ENCODE results near the gene CHST15.

DNA sequence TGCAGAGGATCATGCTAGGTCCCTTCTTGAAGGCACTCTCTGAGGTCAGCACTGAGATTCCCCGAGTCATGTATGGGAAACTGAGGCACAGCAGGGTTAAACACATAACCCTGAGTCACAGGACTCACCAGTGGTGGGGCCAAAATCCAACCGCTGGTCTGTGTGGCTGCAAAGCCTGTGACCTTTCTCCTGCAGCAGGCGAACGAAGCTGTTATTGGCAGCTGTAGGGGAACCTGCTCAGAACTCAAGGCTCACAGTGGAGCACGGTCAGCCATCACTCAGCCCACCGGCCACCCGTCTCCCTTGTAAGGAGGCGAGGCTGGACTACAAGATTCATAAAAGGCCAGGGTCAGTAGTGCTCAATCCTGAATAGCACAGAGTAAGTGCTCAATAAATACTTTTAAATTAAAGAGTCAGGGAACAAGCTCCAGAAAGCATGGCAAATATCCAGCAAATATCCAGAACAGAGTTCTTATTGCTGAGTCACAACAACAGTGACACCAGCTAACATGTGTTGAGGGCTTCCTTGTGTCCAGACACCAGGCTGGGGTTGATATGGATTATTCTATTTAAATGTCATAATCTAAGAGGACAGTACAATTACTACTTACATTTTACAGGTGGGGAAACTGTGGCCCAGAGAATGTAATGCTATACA, 34.9 kb downstream of the CHST15 start:
- TF ChIP-seq, protein P1, sequence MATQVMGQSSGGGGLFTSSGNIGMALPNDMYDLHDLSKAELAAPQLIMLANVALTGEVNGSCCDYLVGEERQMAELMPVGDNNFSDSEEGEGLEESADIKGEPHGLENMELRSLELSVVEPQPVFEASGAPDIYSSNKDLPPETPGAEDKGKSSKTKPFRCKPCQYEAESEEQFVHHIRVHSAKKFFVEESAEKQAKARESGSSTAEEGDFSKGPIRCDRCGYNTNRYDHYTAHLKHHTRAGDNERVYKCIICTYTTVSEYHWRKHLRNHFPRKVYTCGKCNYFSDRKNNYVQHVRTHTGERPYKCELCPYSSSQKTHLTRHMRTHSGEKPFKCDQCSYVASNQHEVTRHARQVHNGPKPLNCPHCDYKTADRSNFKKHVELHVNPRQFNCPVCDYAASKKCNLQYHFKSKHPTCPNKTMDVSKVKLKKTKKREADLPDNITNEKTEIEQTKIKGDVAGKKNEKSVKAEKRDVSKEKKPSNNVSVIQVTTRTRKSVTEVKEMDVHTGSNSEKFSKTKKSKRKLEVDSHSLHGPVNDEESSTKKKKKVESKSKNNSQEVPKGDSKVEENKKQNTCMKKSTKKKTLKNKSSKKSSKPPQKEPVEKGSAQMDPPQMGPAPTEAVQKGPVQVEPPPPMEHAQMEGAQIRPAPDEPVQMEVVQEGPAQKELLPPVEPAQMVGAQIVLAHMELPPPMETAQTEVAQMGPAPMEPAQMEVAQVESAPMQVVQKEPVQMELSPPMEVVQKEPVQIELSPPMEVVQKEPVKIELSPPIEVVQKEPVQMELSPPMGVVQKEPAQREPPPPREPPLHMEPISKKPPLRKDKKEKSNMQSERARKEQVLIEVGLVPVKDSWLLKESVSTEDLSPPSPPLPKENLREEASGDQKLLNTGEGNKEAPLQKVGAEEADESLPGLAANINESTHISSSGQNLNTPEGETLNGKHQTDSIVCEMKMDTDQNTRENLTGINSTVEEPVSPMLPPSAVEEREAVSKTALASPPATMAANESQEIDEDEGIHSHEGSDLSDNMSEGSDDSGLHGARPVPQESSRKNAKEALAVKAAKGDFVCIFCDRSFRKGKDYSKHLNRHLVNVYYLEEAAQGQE (IDR thresholded peaks at IDR 0.05) = no peak
- TF ChIP-seq, protein P2, sequence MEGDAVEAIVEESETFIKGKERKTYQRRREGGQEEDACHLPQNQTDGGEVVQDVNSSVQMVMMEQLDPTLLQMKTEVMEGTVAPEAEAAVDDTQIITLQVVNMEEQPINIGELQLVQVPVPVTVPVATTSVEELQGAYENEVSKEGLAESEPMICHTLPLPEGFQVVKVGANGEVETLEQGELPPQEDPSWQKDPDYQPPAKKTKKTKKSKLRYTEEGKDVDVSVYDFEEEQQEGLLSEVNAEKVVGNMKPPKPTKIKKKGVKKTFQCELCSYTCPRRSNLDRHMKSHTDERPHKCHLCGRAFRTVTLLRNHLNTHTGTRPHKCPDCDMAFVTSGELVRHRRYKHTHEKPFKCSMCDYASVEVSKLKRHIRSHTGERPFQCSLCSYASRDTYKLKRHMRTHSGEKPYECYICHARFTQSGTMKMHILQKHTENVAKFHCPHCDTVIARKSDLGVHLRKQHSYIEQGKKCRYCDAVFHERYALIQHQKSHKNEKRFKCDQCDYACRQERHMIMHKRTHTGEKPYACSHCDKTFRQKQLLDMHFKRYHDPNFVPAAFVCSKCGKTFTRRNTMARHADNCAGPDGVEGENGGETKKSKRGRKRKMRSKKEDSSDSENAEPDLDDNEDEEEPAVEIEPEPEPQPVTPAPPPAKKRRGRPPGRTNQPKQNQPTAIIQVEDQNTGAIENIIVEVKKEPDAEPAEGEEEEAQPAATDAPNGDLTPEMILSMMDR (IDR thresholded peaks at IDR 0.05; ENCODE audit: low read depth, low read length, missing input control) = no peak
- no peak for TF ChIP-seq RAD21 (IDR thresholded peaks at IDR 0.05)
- TF ChIP-seq SP1 (IDR thresholded peaks at IDR 0.05) = no peak
- TF ChIP-seq JUND (IDR thresholded peaks at IDR 0.05) = no peak
- TF ChIP-seq YY1 (IDR thresholded peaks at IDR 0.05) = no peak
- TF ChIP-seq GABPA (IDR thresholded peaks at IDR 0.05 in 1 of 2, conservative IDR thresholded peaks at IDR 0.05 in 1 of 2) = no peak
- TF ChIP-seq FOXA1 (IDR thresholded peaks at IDR 0.05) = no peak
- no peak for TF ChIP-seq TAF1 (conservative IDR thresholded peaks at IDR 0.05)
- TF ChIP-seq, protein P3, sequence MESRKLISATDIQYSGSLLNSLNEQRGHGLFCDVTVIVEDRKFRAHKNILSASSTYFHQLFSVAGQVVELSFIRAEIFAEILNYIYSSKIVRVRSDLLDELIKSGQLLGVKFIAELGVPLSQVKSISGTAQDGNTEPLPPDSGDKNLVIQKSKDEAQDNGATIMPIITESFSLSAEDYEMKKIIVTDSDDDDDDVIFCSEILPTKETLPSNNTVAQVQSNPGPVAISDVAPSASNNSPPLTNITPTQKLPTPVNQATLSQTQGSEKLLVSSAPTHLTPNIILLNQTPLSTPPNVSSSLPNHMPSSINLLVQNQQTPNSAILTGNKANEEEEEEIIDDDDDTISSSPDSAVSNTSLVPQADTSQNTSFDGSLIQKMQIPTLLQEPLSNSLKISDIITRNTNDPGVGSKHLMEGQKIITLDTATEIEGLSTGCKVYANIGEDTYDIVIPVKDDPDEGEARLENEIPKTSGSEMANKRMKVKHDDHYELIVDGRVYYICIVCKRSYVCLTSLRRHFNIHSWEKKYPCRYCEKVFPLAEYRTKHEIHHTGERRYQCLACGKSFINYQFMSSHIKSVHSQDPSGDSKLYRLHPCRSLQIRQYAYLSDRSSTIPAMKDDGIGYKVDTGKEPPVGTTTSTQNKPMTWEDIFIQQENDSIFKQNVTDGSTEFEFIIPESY (IDR thresholded peaks at IDR 0.05) = no peak
- TF ChIP-seq, protein P4, sequence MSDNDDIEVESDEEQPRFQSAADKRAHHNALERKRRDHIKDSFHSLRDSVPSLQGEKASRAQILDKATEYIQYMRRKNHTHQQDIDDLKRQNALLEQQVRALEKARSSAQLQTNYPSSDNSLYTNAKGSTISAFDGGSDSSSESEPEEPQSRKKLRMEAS (IDR thresholded peaks at IDR 0.05) = no peak
- TF ChIP-seq, protein P5, sequence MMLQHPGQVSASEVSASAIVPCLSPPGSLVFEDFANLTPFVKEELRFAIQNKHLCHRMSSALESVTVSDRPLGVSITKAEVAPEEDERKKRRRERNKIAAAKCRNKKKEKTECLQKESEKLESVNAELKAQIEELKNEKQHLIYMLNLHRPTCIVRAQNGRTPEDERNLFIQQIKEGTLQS (IDR thresholded peaks at IDR 0.05) = no peak
- TF ChIP-seq HNF4G (IDR thresholded peaks at IDR 0.05) = no peak
- no peak for TF ChIP-seq NR2F2 (IDR thresholded peaks at IDR 0.05)
